ENCODE results near the gene MCC.

DNA sequence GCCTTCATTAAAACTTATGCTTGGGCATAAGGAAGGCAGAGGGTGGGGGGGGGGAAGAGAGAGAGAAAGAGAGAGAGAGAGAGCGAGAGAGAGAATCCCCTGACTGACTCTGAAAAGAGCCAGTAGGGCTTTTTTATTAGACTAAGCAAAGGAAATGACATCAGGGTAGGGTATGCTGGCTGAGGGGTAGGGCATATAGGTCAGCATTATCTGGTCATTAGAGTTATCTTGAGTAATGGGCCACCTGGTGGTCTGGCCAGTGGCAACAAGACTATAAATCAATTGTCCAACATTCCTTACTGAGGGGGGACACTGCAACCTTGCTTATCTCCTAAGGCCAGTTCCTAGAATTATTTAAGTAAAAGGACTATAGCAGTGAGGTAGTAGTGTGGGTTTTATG is 120.7 kb downstream of the MCC start:
- no peak for TF ChIP-seq CTCF (IDR thresholded peaks at IDR 0.05)
- no peak for TF ChIP-seq POLR2A (IDR thresholded peaks at IDR 0.05)
